Uterus (tissue), 4 donors: ENCODE measurements around the gene EMC10. TPM values are rescaled to one million over a fixed set of nuclear protein-coding genes. Genes with fewer than 3 reads are reported as not detected.

Experiments
- DNase-seq, 2 donors: peaks; one replicate each; pipeline ENCODE4 v3.0.0-alpha.2; 2019 to 2020
- H3K27ac ChIP-seq, 2 donors: fragments of 200-600 bp; sonication (generic); 1 replicate in 1 of 2; 2 replicates in 1 of 2; pipeline ENCODE4 v1.5.1; 2016 to 2018
- H3K27me3 ChIP-seq, 2 donors: fragments of 200-600 bp; sonication (generic); one replicate each; pipeline ENCODE4 v1.5.1; 2018 to 2019; ENCODE audit warnings: control low read depth in 1 of 2
- H3K36me3 ChIP-seq, 2 donors: fragments of 200-600 bp; sonication (generic); one replicate each; pipeline ENCODE4 v1.5.1; 2019; ENCODE audit warnings: control low read depth in 1 of 2
- H3K4me1 ChIP-seq, 2 donors: fragments of 200-600 bp; sonication (generic); one replicate each; pipeline ENCODE4 v1.5.1; 2018 to 2019; ENCODE audit warnings: control low read depth in 1 of 2
- H3K4me3 ChIP-seq, 2 donors: fragments of 200-600 bp; sonication (generic); 1 replicate in 1 of 2; 2 replicates in 1 of 2; pipeline ENCODE4 v1.5.1; 2018 to 2019; ENCODE audit warnings: mild to moderate bottlenecking in 1 of 2
- H3K9me3 ChIP-seq, 2 donors: fragments of 200-600 bp; sonication (generic); one replicate each; pipeline ENCODE4 v1.5.1; 2019; ENCODE audit warnings: control low read depth in 1 of 2
- CTCF ChIP-seq, 4 experiments: fragments of 200-600 bp in 2 of 4; fragments of 450-650 bp in 2 of 4; sonication (generic) in 2 of 4; IDR thresholded peaks; one replicate each; pipeline ENCODE4 v1.5.1; 2016 to 2019; ENCODE audit warnings: antibody characterized with exemption in 4 of 4, mild to moderate bottlenecking in 2 of 4, moderate library complexity in 1 of 4
- POLR2A ChIP-seq, 2 donors: fragments of 450-650 bp; IDR thresholded peaks; one replicate each; pipeline ENCODE4 v1.6.1; 2016; ENCODE audit warnings: antibody characterized with exemption in 2 of 2, mild to moderate bottlenecking in 1 of 2, moderate library complexity in 1 of 2
- intact Hi-C: fragments of 100-400 bp; cut with DNase I; formaldehyde crosslinking; loops from one replicate; pipeline ENCODE4 v1.15.1; 2023; ENCODE audit warnings: low total_unique reads
- total RNA-seq, 4 donors: library from RNA; depleted of rRNA in 3 of 4; stranded (reverse); fragments of >200 nt in 3 of 4; gene quantifications; one replicate each; pipeline versions ENCODE4 v1.1.0 to v1.2.4, GENCODE V29; 2014 to 2023
- donor health status: DM: yes; HTN: yes; CAD: no.

The EMC10 gene
- total RNA-seq, 4 donors from 2014 or later: 30.5 to 121 (median 45.8) TPM

GRCh38 chr19:50537769-50538230 is 61.5 kb downstream of the EMC10 start:
- Histone ChIP-seq H3K4me3 (no peak overlapping the region), H3K4me1 (no peaks in the 10 kb centered on the region), H3K27ac (no peak overlapping the region), H3K9me3 (peaks cover 0 to 4% of the 10 kb centered on the region in 2 donors), H3K36me3 (no peaks in the 10 kb centered on the region), H3K27me3 (no peaks in the 10 kb centered on the region)
- TF ChIP-seq CTCF (IDR thresholded peaks at IDR 0.05): peak; percentile 30 to 58 (median 49)
- no peak for TF ChIP-seq POLR2A (IDR thresholded peaks at IDR 0.05)
- intact Hi-C loops: no loop called here
- peak in 1 of 2 donors; percentile 47 for DNase-seq

Other genes with a start within 250 kb of the EMC10 start
- gene KCNC3, start 147.1 kb upstream of the EMC10 start, total RNA-seq: 1 to 10 TPM in 1 of 4 donors, under 1 TPM in 2, not detected in 1; 0.26 to 2.4 (median 0.85) TPM
- 1 to 10 TPM in 2 of 4 donors, not detected in 2; 1.4 to 1.5 TPM for gene NAPSA, start 110.9 kb upstream of the EMC10 start, total RNA-seq
- 100 to 1,000 TPM in 1 of 4 donors, 10 to 100 TPM in 3; 45.3 to 115 (median 61.4) TPM for gene NR1H2, start 100.0 kb upstream of the EMC10 start, total RNA-seq
- 10 to 100 TPM; 10.6 to 47.9 (median 24.0) TPM for gene POLD1, start 92.2 kb upstream of the EMC10 start, total RNA-seq
- gene SPIB, start 57.6 kb upstream of the EMC10 start, total RNA-seq: 1 to 10 TPM in 1 of 4 donors, under 1 TPM in 1, not detected in 2; under 0.01 to 2.1 TPM
- under 1 TPM in 2 of 4 donors, not detected in 2; 0.24 to 0.28 TPM for gene MYBPC2, start 43.6 kb upstream of the EMC10 start, total RNA-seq
- 1 to 10 TPM in 2 of 4 donors, under 1 TPM in 1, not detected in 1; 0.62 to 5.4 (median 1.8) TPM for gene GARIN5A, start 341 bp downstream of the EMC10 start, total RNA-seq
- 10 to 100 TPM in 1 of 4 donors, 1 to 10 TPM in 3; 1.8 to 22.8 (median 5.5) TPM for gene JOSD2, start 34.7 kb downstream of the EMC10 start, total RNA-seq
- gene ASPDH, start 37.4 kb downstream of the EMC10 start, total RNA-seq: not detected
- 10 to 100 TPM in 2 of 4 donors, 1 to 10 TPM in 2; 2.4 to 38.0 (median 13.2) TPM for gene LRRC4B, start 91.9 kb downstream of the EMC10 start, total RNA-seq
- under 1 TPM in 1 of 4 donors, not detected in 3; 0.14 TPM for gene SYT3, start 163.4 kb downstream of the EMC10 start, total RNA-seq
- gene C19orf81, start 172.9 kb downstream of the EMC10 start, total RNA-seq: not detected
- 1 to 10 TPM in 2 of 4 donors, not detected in 2; 4.0 to 6.5 TPM for gene SHANK1, start 243.3 kb downstream of the EMC10 start, total RNA-seq
- 100 to 1,000 TPM in 1 of 4 donors, 10 to 100 TPM in 1, 1 to 10 TPM in 2; 1.5 to 105 (median 10.9) TPM for gene CLEC11A, start 246.9 kb downstream of the EMC10 start, total RNA-seq